Liver (tissue), 3 donors: ENCODE measurements around the gene SNX33.

Experiments used
- FOXA1 ChIP-seq: IDR thresholded peaks from 2 replicates; pipeline ENCODE4 v1.6.1; 2016; ENCODE audit warnings: antibody characterized with exemption
- SP1 ChIP-seq: IDR thresholded peaks from 2 replicates; pipeline ENCODE4 v1.6.1; 2018; ENCODE audit warnings: antibody characterized with exemption, mild to moderate bottlenecking
- TF ChIP-seq, protein P1 (sequence below): fragments of 150-350 bp; IDR thresholded peaks from 2 replicates; pipeline ENCODE4 v1.5.1; 2017; ENCODE audit warnings: improper control_type of control experiment, low read depth, low read length; ENCODE audit not compliant: missing input control
- TF ChIP-seq, protein P2 (sequence below): IDR thresholded peaks from 2 replicates; pipeline ENCODE4 v1.6.1; 2016; ENCODE audit warnings: antibody characterized with exemption
- donor health status: healthy.
- donor health status: healthy.

DNA sequence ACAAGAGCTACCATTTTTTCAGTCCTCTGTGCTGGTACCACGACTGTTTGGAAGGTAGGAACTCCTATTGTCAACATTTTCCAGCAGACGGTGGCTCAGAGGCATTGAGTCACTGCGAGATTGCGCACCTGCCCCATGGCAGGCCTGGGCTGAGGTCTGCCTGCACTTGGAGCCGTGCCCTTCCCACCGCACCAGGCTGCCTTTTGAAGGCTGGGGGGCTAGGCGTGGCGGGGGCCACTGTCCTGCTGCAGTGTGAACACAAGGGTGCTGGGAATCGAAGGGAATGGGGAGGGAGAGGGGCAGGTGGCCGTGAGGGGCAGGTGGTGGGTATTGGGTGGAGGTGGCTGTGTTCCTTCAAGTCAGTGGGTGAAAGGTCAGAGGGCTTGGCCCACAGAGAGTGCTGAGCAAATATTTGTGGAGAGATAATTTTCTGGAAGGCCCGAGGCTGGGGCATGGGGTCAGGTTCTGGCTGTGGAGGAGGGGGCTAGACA is 16.3 kb downstream of the SNX33 start:
- TF ChIP-seq, protein P1, sequence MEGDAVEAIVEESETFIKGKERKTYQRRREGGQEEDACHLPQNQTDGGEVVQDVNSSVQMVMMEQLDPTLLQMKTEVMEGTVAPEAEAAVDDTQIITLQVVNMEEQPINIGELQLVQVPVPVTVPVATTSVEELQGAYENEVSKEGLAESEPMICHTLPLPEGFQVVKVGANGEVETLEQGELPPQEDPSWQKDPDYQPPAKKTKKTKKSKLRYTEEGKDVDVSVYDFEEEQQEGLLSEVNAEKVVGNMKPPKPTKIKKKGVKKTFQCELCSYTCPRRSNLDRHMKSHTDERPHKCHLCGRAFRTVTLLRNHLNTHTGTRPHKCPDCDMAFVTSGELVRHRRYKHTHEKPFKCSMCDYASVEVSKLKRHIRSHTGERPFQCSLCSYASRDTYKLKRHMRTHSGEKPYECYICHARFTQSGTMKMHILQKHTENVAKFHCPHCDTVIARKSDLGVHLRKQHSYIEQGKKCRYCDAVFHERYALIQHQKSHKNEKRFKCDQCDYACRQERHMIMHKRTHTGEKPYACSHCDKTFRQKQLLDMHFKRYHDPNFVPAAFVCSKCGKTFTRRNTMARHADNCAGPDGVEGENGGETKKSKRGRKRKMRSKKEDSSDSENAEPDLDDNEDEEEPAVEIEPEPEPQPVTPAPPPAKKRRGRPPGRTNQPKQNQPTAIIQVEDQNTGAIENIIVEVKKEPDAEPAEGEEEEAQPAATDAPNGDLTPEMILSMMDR = no peak
- TF ChIP-seq SP1 (peak; percentile 81), FOXA1 (no peak)
- TF ChIP-seq, protein P2, sequence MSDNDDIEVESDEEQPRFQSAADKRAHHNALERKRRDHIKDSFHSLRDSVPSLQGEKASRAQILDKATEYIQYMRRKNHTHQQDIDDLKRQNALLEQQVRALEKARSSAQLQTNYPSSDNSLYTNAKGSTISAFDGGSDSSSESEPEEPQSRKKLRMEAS = no peak
